ENCODE measurements around the gene COL9A2.
A peak's percentile ranks its signal among the peaks of the same experiment; 100 is the strongest.

The COL9A2 gene

DNA sequence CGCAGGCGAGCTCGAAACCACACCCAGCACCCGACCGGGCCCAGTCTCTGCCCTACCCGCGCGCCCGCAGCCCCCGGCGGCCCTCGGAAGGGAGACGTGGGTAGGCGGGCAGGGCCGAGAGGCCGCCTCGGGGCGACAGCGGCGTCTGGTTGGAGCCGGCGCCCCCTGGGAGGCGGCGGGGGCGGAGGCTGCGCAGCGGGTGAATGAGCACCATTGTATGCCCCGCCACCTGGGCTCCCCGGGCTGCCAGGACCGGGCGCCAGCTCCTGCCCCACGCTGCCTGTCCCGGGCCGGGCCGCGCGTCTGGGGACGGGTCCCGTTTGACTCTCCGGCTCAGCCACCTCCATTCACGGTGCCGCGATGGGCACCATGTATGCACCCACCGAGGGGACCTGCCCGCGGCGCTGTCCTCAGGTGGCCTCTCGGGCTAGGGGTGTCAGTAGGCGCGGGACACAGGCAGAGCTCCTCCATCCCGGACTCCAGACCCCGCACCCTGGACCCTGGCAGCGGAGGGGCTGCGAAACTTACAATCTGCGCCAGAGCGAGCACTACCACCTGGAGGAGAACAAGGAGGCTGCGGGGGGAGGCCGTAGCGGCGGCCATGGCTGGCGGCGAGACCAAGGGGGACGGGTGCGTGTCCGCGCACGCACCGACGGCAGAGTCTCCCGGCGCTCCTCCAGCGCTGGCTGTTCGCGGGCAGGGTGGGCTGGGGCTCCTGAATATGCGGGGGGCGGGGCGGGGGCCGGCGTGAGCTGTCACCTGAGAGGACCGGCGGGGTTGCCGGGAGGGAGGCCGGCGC, at the start of gene COL9A2:
Gene COL9A2 (minus strand): TSS at position 692 of the 799 bp plus-strand sequence. CDS start 89 bp downstream, at position 603.
- no peaks in the 10 kb centered on the region for H3K36me3 ChIP-seq
- peaks cover 24% of the 10 kb centered on the region for H3K27me3 ChIP-seq
- peak within 1 kb of the TSS; percentile 76 for H3K9ac ChIP-seq
- TF ChIP-seq Cebpa-rat (IDR thresholded peaks at IDR 0.05), result no peak
- H3K9me3 ChIP-seq, result no peaks in the 10 kb centered on the region
- peak within 1 kb of the TSS; percentile 68 for H3K4me3 ChIP-seq
- H4K20me1 ChIP-seq, result no peaks in the 10 kb centered on the region
- H3K4me1 ChIP-seq, result peaks cover 55% of the 10 kb centered on the region
- peak within 1 kb of the TSS; percentile 99 for H3K4me2 ChIP-seq
- H3K27ac ChIP-seq, result peak within 1 kb of the TSS; percentile 85

DNA sequence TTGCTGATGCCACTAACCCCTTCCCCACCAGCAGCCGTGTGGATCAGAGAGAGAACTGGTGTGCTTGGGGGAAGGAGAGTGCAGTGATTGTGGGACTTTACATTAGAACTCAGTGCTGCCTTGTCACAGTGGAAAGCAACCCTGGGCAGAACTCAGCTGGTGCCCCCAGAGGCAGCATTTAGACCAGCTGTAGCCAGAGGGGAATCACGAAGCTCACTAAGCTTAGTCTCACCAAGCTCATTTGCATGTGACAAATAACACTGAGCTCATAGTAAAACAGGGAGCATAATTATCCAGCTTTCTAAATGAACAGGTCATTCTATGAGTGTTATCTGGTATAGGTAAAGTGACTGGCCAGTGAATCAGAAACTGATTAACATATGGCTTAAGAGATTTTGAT, 46.6 kb upstream of the COL9A2 start:
- Histone ChIP-seq H3K9ac (no peak overlapping the region), H3K4me2 (no peak overlapping the region), H3K9me3 (peaks cover 19% of the 10 kb centered on the region), H4K20me1 (no peaks in the 10 kb centered on the region), H3K27me3 (no peaks in the 10 kb centered on the region), H3K4me3 (no peak overlapping the region), H3K27ac (no peak overlapping the region), H3K4me1 (no peaks in the 10 kb centered on the region), H3K36me3 (no peaks in the 10 kb centered on the region)
- no peak for TF ChIP-seq Cebpa-rat (IDR thresholded peaks at IDR 0.05)

DNA sequence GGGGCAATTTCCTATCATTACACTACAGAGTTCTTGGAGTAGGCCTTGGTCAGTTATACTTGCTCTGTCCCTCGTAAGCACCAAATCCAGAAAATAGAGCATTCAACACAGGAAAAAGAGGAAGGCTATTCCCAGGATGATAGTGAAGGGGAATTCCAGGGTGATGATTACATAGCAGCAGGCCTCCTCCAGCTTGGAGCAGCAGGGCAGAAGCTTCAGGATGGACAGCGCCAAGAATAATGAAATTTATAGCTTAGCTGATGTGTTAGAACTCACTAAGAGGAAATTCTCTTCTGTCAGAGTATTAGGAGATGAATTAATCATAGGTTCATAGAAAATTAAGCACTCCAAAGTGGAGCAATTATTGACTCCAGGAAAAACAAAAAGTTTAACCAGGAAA, 45.6 kb upstream of the COL9A2 start:
- Histone ChIP-seq H3K9ac (no peak overlapping the region), H3K9me3 (peaks cover 29% of the 10 kb centered on the region), H3K4me2 (no peak overlapping the region), H3K27me3 (no peaks in the 10 kb centered on the region), H3K4me1 (no peaks in the 10 kb centered on the region), H3K27ac (no peak overlapping the region), H3K36me3 (no peaks in the 10 kb centered on the region), H3K4me3 (no peak overlapping the region), H4K20me1 (no peaks in the 10 kb centered on the region)
- no peak for TF ChIP-seq Cebpa-rat (IDR thresholded peaks at IDR 0.05)

DNA sequence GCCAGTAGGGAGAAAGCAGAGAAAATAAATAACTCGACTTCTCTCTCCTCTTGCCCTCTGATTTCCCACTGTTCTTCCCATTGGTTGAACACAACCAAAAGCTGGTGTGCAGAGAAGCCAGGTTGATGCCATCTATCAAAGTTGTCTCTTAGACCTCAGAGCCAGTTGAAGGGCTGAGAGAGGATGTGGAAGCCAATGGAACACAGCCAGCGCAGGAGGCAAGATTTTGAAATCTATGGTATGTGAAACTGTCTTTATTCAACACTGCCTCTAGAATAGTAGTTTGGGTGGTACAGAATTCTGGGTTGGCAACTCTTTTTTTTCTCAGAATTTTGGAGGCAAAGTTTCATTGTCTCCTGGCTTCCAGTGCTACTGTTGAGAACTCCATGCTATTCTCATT, 45.1 kb upstream of the COL9A2 start:
- Histone ChIP-seq H3K4me1 (no peaks in the 10 kb centered on the region), H4K20me1 (no peaks in the 10 kb centered on the region), H3K36me3 (no peaks in the 10 kb centered on the region), H3K4me3 (no peak overlapping the region), H3K9me3 (peaks cover 34% of the 10 kb centered on the region), H3K9ac (no peak overlapping the region), H3K27ac (no peak overlapping the region), H3K27me3 (no peaks in the 10 kb centered on the region), H3K4me2 (no peak overlapping the region)
- no peak for TF ChIP-seq Cebpa-rat (IDR thresholded peaks at IDR 0.05)

DNA sequence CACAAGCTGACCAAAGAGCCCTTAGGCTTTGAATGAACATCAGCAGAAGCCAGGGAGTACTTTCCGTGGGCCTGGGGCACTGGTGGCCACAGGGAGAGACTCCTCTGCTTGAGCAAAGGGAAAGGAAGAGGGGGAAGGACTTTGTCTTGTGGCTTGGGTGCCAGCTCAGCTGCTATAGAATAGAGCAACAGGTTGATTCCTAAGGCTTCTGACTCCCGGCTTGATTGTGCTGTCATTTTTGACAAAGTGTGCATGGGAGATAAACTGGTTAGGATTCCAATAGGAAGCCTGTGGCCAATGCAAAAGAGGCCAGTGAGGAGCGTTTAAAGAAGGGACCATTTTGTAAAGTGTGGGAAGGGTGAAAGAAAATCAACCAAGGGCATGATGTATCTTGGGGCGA, 44.6 kb upstream of the COL9A2 start:
- no peak overlapping the region for H3K27ac ChIP-seq
- TF ChIP-seq Cebpa-rat (IDR thresholded peaks at IDR 0.05), result no peak
- no peaks in the 10 kb centered on the region for H4K20me1 ChIP-seq
- peaks cover 37% of the 10 kb centered on the region for H3K9me3 ChIP-seq
- no peaks in the 10 kb centered on the region for H3K36me3 ChIP-seq
- no peak overlapping the region for H3K4me2 ChIP-seq
- no peaks in the 10 kb centered on the region for H3K27me3 ChIP-seq
- H3K4me1 ChIP-seq, result no peaks in the 10 kb centered on the region
- H3K4me3 ChIP-seq, result no peak overlapping the region
- H3K9ac ChIP-seq, result no peak overlapping the region

DNA sequence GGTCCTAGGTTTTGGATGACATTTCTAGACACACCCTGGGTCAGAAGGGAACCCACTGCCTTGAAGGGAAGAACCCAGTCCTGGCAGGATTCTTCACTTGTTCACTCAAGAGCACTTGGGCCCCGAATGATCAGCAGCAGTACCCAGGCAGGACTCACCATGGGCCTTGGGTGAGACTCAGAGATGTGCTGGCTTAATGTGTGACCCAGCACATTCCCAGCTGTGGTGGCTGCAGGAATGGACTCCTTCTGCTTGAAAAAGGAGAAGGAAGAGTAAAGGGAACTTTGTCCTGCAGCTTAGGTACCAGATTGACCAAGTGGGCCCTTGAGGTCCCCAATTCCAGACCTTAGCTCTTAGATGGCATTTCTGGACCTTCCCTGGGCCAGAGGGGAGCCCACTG, 44.1 kb upstream of the COL9A2 start:
- Histone ChIP-seq H3K4me2 (no peak overlapping the region), H3K4me3 (no peak overlapping the region), H3K4me1 (no peaks in the 10 kb centered on the region), H4K20me1 (no peaks in the 10 kb centered on the region), H3K27me3 (no peaks in the 10 kb centered on the region), H3K9me3 (peaks cover 37% of the 10 kb centered on the region), H3K27ac (no peak overlapping the region), H3K36me3 (no peaks in the 10 kb centered on the region), H3K9ac (no peak overlapping the region)
- no peak for TF ChIP-seq Cebpa-rat (IDR thresholded peaks at IDR 0.05)

DNA sequence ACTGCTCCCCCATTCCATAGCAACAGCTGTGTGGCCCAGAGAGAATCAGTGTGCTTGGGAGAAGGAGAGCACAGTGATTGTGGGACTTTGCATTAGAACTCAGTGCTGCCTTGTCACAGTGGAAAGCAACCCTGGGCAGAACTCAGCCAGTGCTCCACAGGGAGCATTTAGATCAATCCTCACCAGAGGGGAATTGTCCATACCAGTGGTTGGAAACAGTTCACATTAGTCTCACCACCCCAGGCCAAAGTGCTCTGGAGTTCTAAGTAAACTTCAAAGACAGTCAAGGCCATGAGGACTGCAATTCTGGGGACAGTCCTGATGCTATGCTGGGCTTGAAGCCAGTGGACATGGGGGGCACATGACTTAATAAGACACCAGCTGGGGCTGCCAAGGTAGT, 43.5 kb upstream of the COL9A2 start:
- Histone ChIP-seq H3K27ac (no peak overlapping the region), H3K9ac (no peak overlapping the region), H3K4me3 (no peak overlapping the region), H3K4me2 (no peak overlapping the region), H3K9me3 (peaks cover 37% of the 10 kb centered on the region), H3K27me3 (no peaks in the 10 kb centered on the region), H4K20me1 (no peaks in the 10 kb centered on the region), H3K4me1 (no peaks in the 10 kb centered on the region), H3K36me3 (no peaks in the 10 kb centered on the region)
- TF ChIP-seq Cebpa-rat (IDR thresholded peaks at IDR 0.05), result no peak

DNA sequence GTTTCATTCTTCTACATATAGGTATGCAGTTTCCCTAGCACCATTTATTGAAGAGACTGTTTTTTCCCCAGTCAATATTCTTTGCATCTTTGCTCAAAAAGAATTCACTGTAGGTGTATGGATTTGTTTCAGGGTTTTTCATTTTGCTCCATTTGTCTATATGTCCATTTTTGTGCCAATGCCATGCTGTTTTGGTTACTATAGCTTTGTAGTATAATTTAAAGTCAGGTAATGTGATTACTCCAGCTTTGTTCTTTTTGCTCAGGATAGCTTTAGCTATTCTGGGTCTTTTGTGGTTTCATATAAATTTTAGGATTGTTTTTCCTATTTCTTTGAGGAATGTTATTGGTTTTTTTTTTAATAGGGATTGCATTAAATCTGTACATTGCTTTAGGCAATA, 40.5 kb upstream of the COL9A2 start:
- Histone ChIP-seq H3K4me2 (no peak overlapping the region), H4K20me1 (no peaks in the 10 kb centered on the region), H3K9ac (no peak overlapping the region), H3K4me1 (no peaks in the 10 kb centered on the region), H3K27ac (no peak overlapping the region), H3K9me3 (peaks cover 37% of the 10 kb centered on the region), H3K4me3 (no peak overlapping the region), H3K27me3 (no peaks in the 10 kb centered on the region), H3K36me3 (no peaks in the 10 kb centered on the region)
- no peak for TF ChIP-seq Cebpa-rat (IDR thresholded peaks at IDR 0.05)

DNA sequence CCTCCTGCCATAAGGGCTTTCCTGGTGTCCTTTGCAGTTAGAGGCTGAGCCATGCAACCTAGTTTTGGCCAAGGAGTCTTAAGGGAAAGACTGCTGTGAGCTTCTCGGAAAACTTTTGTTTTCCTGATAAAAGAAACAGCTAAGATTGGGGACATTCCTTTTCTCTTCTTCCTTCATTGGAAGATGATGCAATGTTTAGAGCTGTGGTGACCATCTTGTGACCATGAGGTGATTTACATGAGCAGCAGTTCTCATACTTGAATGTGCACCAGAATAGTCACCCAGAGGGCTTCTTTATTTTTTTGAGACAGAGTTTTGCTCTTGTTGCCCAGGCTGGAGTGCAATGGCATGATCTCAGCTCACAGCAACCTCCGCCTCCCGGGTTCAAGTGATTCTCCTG, 36.0 kb upstream of the COL9A2 start:
- Histone ChIP-seq H3K9me3 (peaks cover 12% of the 10 kb centered on the region), H3K9ac (no peak overlapping the region), H3K27ac (no peak overlapping the region), H3K36me3 (no peaks in the 10 kb centered on the region), H3K4me2 (no peak overlapping the region), H3K27me3 (no peaks in the 10 kb centered on the region), H4K20me1 (no peaks in the 10 kb centered on the region), H3K4me1 (no peaks in the 10 kb centered on the region), H3K4me3 (no peak overlapping the region)
- TF ChIP-seq Cebpa-rat (IDR thresholded peaks at IDR 0.05), result no peak

DNA sequence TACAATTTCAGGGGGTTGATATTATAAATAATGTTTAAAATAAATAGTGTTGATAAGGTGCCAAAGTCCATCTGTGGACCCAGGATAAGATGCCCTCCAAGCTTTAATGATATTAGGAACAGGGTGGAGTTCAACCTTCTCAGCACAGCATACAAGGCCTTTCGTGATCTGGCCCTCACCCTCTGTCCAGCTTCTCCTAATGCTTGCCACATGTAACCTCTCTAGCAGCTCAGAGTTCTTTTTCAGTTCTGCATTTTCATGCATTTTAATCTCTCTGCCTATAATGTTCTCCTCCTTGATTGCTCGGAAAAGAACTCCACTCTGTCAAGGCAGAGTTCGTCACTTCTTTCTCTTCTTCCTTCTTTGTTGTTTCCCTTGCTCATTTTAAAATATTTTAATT, 35.0 kb upstream of the COL9A2 start:
- Histone ChIP-seq H3K27ac (no peak overlapping the region), H3K9me3 (peaks cover 2% of the 10 kb centered on the region), H3K27me3 (no peaks in the 10 kb centered on the region), H3K4me3 (no peak overlapping the region), H4K20me1 (no peaks in the 10 kb centered on the region), H3K36me3 (no peaks in the 10 kb centered on the region), H3K4me2 (no peak overlapping the region), H3K9ac (no peak overlapping the region), H3K4me1 (no peaks in the 10 kb centered on the region)
- no peak for TF ChIP-seq Cebpa-rat (IDR thresholded peaks at IDR 0.05)

DNA sequence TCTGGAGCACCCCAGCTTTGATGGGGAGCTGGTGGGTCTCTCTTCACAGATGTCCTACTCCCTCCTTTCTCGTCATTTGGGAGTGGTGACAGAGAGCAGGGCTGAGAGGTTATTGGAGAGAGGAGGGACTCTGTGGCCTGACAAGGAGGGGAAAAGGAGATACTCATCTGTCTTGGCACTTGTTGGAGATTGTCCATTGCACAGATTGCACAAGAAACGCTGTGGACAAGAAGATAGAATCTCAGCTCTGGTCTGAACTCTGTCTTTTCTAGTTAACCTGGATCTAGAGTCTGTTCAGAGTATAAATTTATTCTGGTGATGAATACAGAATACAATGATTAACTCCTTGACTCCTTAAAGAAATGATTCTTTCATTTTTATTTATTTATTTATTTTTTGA, 34.0 kb upstream of the COL9A2 start:
- Histone ChIP-seq H3K27ac (no peak overlapping the region), H3K4me3 (no peak overlapping the region), H3K9ac (no peak overlapping the region), H3K4me2 (no peak overlapping the region), H4K20me1 (no peaks in the 10 kb centered on the region), H3K9me3 (no peaks in the 10 kb centered on the region), H3K27me3 (no peaks in the 10 kb centered on the region), H3K4me1 (no peaks in the 10 kb centered on the region), H3K36me3 (no peaks in the 10 kb centered on the region)
- TF ChIP-seq Cebpa-rat (IDR thresholded peaks at IDR 0.05), result no peak
